ENCODE data around the gene HSD11B1.

The HSD11B1 gene

GRCh38 chr1:209728466-209728865 lies 23.8 kb downstream of the HSD11B1 start:
- H2AFZ ChIP-seq (ENCODE audit: low read depth, low read length, severe bottlenecking) = no peak overlapping the region

DNA sequence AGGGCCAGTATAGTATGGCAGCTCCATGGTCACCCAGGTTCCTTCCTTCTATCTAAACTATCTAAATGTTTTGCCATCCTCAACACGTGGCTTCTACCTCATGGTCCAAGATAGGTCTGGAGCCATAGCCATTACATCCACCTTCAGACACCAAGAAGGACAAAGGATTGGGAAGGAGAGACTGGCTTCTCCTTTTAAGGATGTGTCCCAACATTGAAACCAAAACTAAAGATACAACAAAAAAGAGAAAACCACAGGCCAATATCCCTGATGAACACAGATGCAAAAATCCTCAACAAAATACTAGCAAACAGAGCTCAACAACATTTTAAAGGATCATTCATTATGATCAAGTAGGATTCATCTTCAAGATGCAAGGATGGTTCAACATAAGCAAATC lies 24.8 kb downstream of the HSD11B1 start:
- Histone ChIP-seq H3K79me2 (ENCODE audit: insufficient read depth, low read length) (no peaks in the 10 kb centered on the region), H4K20me1 (ENCODE audit: low read depth, low read length) (no peaks in the 10 kb centered on the region), H3F3A (ENCODE audit: insufficient read depth) (no peaks in the 10 kb centered on the region), H3K36me3 (ENCODE audit: low read length) (no peaks in the 10 kb centered on the region), H3K4me3 (ENCODE audit: insufficient read depth, low read length, poor library complexity, severe bottlenecking) (no peak overlapping the region), H3K4me2 (ENCODE audit: low read depth, low read length, poor library complexity, severe bottlenecking) (no peak overlapping the region), H3K27ac (ENCODE audit: low read depth, low read length) (no peak overlapping the region), H3K9me3 (ENCODE audit: insufficient read depth, low read length) (no peaks in the 10 kb centered on the region), H3K27me3 (ENCODE audit: low read length) (0 out of 2 replicates have a peak, but pooled peaks cover 2% of the 10 kb centered on the region), H3K9ac (ENCODE audit: low read length) (no peak overlapping the region), H3K9me2 (replicated peaks; ENCODE audit: insufficient read depth, low read length) (no peaks in the 10 kb centered on the region), H2AFZ (ENCODE audit: low read depth, low read length, severe bottlenecking) (no peak overlapping the region)
- TF ChIP-seq EZH2phosphoT487 (conservative IDR thresholded peaks at IDR 0.05; ENCODE audit: low read length) (no peak), CTCF (IDR thresholded peaks at IDR 0.05; ENCODE audit: insufficient read depth, low read length, poor library complexity, severe bottlenecking) (no peak)

More at GRCh38 chr1:209728466-209728865, 23.8 kb downstream of the HSD11B1 start:
- H3K9me3 ChIP-seq (ENCODE audit: insufficient read depth, low read length) = no peaks in the 10 kb centered on the region
- no peaks in the 10 kb centered on the region for H3K36me3 ChIP-seq (ENCODE audit: low read length)
- no peak overlapping the region for H3K4me3 ChIP-seq (ENCODE audit: insufficient read depth, low read length, poor library complexity, severe bottlenecking)
- no peaks in the 10 kb centered on the region for H3K79me2 ChIP-seq (ENCODE audit: insufficient read depth, low read length)
- H3K9me2 ChIP-seq (replicated peaks; ENCODE audit: insufficient read depth, low read length) = no peaks in the 10 kb centered on the region
- TF ChIP-seq EZH2phosphoT487 (conservative IDR thresholded peaks at IDR 0.05; ENCODE audit: low read length) = no peak
- H3K4me2 ChIP-seq (ENCODE audit: low read depth, low read length, poor library complexity, severe bottlenecking) = no peak overlapping the region
- no peak overlapping the region for H3K27ac ChIP-seq (ENCODE audit: low read depth, low read length)
- H3F3A ChIP-seq (ENCODE audit: insufficient read depth) = no peaks in the 10 kb centered on the region
- H3K27me3 ChIP-seq (ENCODE audit: low read length) = 0 out of 2 replicates have a peak, but pooled peaks cover 2% of the 10 kb centered on the region
- H3K9ac ChIP-seq (ENCODE audit: low read length) = no peak overlapping the region
- H4K20me1 ChIP-seq (ENCODE audit: low read depth, low read length) = no peaks in the 10 kb centered on the region

- H3K4me2 ChIP-seq (ENCODE audit: low read depth, low read length, poor library complexity, severe bottlenecking) = no peak overlapping the region
- H3F3A ChIP-seq (ENCODE audit: insufficient read depth) = no peaks in the 10 kb centered on the region
- H3K9me3 ChIP-seq (ENCODE audit: insufficient read depth, low read length) = no peaks in the 10 kb centered on the region
- H3K9ac ChIP-seq (ENCODE audit: low read length) = no peak overlapping the region
- no peak overlapping the region for H3K27ac ChIP-seq (ENCODE audit: low read depth, low read length)
- TF ChIP-seq EZH2phosphoT487 (conservative IDR thresholded peaks at IDR 0.05; ENCODE audit: low read length) = no peak
- no peak for TF ChIP-seq CTCF (IDR thresholded peaks at IDR 0.05; ENCODE audit: insufficient read depth, low read length, poor library complexity, severe bottlenecking)
- 0 out of 2 replicates have a peak, but pooled peaks cover 2% of the 10 kb centered on the region for H3K27me3 ChIP-seq (ENCODE audit: low read length)
- no peaks in the 10 kb centered on the region for H3K9me2 ChIP-seq (replicated peaks; ENCODE audit: insufficient read depth, low read length)
- H3K36me3 ChIP-seq (ENCODE audit: low read length) = no peaks in the 10 kb centered on the region
- no peak overlapping the region for H2AFZ ChIP-seq (ENCODE audit: low read depth, low read length, severe bottlenecking)
- H4K20me1 ChIP-seq (ENCODE audit: low read depth, low read length) = no peaks in the 10 kb centered on the region
- no peaks in the 10 kb centered on the region for H3K79me2 ChIP-seq (ENCODE audit: insufficient read depth, low read length)
- H3K4me3 ChIP-seq (ENCODE audit: insufficient read depth, low read length, poor library complexity, severe bottlenecking) = no peak overlapping the region
Measured at GRCh38 chr1:209732725-209733124, 28.1 kb downstream of the HSD11B1 start.

GRCh38 chr1:209733409-209734192 lies 29.0 kb downstream of the HSD11B1 start:
- H3K27me3 ChIP-seq (ENCODE audit: low read length) = 0 out of 2 replicates have a peak, but pooled peaks cover 2% of the 10 kb centered on the region
- H3K4me2 ChIP-seq (ENCODE audit: low read depth, low read length, poor library complexity, severe bottlenecking) = no peak overlapping the region
- no peaks in the 10 kb centered on the region for H3F3A ChIP-seq (ENCODE audit: insufficient read depth)
- TF ChIP-seq CTCF (IDR thresholded peaks at IDR 0.05; ENCODE audit: insufficient read depth, low read length, poor library complexity, severe bottlenecking) (no peak), EZH2phosphoT487 (conservative IDR thresholded peaks at IDR 0.05; ENCODE audit: low read length) (no peak)
- H3K9me2 ChIP-seq (replicated peaks; ENCODE audit: insufficient read depth, low read length) = no peaks in the 10 kb centered on the region
- H3K36me3 ChIP-seq (ENCODE audit: low read length) = no peaks in the 10 kb centered on the region
- no peaks in the 10 kb centered on the region for H3K79me2 ChIP-seq (ENCODE audit: insufficient read depth, low read length)
- no peak overlapping the region for H3K4me3 ChIP-seq (ENCODE audit: insufficient read depth, low read length, poor library complexity, severe bottlenecking)
- no peaks in the 10 kb centered on the region for H3K9me3 ChIP-seq (ENCODE audit: insufficient read depth, low read length)
- no peaks in the 10 kb centered on the region for H4K20me1 ChIP-seq (ENCODE audit: low read depth, low read length)
- no peak overlapping the region for H3K9ac ChIP-seq (ENCODE audit: low read length)
- no peak overlapping the region for H2AFZ ChIP-seq (ENCODE audit: low read depth, low read length, severe bottlenecking)
- no peak overlapping the region for H3K27ac ChIP-seq (ENCODE audit: low read depth, low read length)

All from SU-DHL-6 (cell line).